Transverse colon (tissue), 4 donors: Measurements from ENCODE around the gene ALB.

ENCODE experiments used
- POLR2AphosphoS5 ChIP-seq, 3 donors: sonication (generic); formaldehyde crosslinking; IDR thresholded peaks; one replicate each; pipeline ENCODE4 v1.6.1; 2016; ENCODE audit warnings: antibody characterized with exemption in 3 of 3
- TF ChIP-seq, protein P1 (sequence below), 5 experiments: fragments of 200-600 bp in 3 of 5; fragments of 450-650 bp in 2 of 5; sonication (generic) in 3 of 5; IDR thresholded peaks; 1 replicate in 2 of 5; 2 replicates in 3 of 5; pipeline ENCODE4 v1.5.1; 2016 to 2017; ENCODE audit warnings: antibody characterized with exemption in 5 of 5, inconsistent platforms in 3 of 5, mild to moderate bottlenecking in 2 of 5, moderate library complexity in 1 of 5

DNA sequence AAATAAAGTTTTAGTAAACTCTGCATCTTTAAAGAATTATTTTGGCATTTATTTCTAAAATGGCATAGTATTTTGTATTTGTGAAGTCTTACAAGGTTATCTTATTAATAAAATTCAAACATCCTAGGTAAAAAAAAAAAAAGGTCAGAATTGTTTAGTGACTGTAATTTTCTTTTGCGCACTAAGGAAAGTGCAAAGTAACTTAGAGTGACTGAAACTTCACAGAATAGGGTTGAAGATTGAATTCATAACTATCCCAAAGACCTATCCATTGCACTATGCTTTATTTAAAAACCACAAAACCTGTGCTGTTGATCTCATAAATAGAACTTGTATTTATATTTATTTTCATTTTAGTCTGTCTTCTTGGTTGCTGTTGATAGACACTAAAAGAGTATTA lies 370 bp downstream of the ALB start:
- TF ChIP-seq, protein P1, sequence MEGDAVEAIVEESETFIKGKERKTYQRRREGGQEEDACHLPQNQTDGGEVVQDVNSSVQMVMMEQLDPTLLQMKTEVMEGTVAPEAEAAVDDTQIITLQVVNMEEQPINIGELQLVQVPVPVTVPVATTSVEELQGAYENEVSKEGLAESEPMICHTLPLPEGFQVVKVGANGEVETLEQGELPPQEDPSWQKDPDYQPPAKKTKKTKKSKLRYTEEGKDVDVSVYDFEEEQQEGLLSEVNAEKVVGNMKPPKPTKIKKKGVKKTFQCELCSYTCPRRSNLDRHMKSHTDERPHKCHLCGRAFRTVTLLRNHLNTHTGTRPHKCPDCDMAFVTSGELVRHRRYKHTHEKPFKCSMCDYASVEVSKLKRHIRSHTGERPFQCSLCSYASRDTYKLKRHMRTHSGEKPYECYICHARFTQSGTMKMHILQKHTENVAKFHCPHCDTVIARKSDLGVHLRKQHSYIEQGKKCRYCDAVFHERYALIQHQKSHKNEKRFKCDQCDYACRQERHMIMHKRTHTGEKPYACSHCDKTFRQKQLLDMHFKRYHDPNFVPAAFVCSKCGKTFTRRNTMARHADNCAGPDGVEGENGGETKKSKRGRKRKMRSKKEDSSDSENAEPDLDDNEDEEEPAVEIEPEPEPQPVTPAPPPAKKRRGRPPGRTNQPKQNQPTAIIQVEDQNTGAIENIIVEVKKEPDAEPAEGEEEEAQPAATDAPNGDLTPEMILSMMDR (IDR thresholded peaks at IDR 0.05): no peak
- TF ChIP-seq POLR2AphosphoS5 (IDR thresholded peaks at IDR 0.05): no peak
